ENCODE data around the gene ITGAE. TPM values are rescaled to one million over a fixed set of nuclear protein-coding genes. Genes with fewer than 3 reads are reported as not detected.

ITGAE gene
- total RNA-seq, 1 experiment from 2014 or later, result 30.6 TPM

DNA sequence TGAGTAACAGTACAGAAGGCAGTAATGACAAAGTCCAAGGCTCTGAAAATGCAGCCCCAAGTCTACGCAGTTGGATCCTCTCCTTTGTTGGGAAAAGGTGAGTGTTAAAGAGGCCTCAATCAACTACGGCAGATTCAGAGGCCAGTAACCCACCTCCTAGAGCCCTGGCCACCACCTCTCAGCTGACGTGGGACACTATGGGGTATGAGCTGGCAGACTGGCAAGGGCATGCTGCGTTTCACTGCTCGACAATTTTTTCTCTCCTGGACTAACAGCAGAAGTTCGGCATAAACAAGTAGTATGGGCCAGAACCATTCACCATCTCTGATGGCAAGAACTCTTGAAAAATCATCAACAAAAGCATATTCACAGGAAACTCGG lies 27.9 kb upstream of the ITGAE start:
- Histone ChIP-seq H3K4me3 (no peak overlapping the region), H3K27me3 (replicated peaks) (no peaks in the 10 kb centered on the region), H3K27ac (no peak overlapping the region), H3K36me3 (peaks cover 75% of the 10 kb centered on the region), H3K9me3 (replicated peaks) (no peaks in the 10 kb centered on the region), H3K4me1 (replicated peaks) (peaks cover 6% of the 10 kb centered on the region)
- no peak for DNase-seq (ENCODE audit: low read depth in 1 of 2, low spot score in 2 of 2)

DNA sequence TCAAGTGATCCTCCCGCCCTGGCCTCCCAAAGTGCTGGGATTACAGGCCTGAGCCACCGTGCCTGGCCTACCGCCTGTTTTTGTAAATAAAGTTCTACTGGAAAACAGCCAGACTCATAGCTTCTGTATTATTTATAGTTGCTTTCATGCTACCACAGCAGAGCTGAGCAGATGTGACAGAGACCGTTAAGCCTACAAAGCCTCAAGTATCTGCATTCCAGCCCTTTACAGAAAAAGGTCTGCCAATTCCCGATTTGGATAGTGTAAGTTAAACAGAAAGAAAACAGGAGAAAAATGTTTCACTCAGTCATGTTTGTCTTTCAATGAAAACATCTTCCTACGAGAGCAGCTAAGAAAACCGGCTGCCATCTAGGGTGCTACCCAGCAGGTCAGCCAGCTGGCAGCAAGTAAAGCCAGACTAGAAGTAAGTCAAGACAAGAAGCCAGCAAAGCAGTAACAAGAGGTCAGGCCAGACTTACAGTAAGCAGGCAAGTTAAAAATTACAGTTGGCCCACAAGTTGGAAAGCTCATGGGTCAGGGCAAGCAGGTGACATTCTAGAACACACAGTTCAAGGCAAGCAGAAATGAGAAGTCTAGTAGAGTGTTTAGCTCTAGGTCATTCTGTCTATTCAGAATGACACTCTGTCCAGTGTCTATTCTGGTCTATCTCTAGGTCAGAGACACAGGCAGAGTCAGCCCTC lies 27.3 kb upstream of the ITGAE start:
- Histone ChIP-seq H3K36me3 (peaks cover 73% of the 10 kb centered on the region), H3K27me3 (replicated peaks) (no peaks in the 10 kb centered on the region), H3K4me1 (replicated peaks) (peaks cover 6% of the 10 kb centered on the region), H3K9me3 (replicated peaks) (no peaks in the 10 kb centered on the region), H3K27ac (no peak overlapping the region), H3K4me3 (no peak overlapping the region)
- DNase-seq (ENCODE audit: low read depth in 1 of 2, low spot score in 2 of 2), result peak in 1 of 2 experiments; percentile 21

DNA sequence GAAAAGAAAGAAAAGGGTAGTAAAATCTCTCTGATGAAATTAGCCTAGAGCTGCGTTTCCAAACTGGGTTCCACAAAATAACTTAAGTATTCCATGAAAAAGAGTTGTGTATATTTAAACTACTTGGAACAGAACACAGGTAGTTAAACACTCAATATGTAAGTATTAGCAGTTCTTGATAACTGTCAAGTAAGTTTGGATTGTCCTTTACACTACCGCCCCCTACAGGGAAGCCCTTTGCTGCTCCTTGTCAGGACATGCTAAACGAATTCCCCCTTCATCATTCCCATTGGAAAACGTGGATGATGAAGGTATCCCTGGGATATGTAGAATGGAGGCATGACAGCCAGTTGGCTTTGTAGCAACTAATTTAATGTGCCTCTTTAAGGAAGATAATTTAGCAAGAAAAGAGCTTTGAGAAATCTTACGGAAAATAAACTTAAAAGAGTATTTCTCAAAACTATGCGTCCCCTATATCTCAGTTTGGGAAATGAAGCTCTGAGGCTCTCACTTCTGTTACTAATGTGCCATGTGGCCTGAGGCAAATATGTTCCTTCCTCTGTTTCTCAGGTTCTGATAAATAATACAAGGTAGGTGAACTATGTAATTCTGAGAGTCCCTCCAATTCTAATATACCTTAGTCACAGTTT lies 26.3 kb upstream of the ITGAE start:
- Histone ChIP-seq H3K4me1 (replicated peaks) (peaks cover 6% of the 10 kb centered on the region), H3K4me3 (no peak overlapping the region), H3K27me3 (replicated peaks) (no peaks in the 10 kb centered on the region), H3K36me3 (peaks cover 76% of the 10 kb centered on the region), H3K27ac (no peak overlapping the region), H3K9me3 (replicated peaks) (no peaks in the 10 kb centered on the region)
- DNase-seq (ENCODE audit: low read depth in 1 of 2, low spot score in 2 of 2), result no peak

DNA sequence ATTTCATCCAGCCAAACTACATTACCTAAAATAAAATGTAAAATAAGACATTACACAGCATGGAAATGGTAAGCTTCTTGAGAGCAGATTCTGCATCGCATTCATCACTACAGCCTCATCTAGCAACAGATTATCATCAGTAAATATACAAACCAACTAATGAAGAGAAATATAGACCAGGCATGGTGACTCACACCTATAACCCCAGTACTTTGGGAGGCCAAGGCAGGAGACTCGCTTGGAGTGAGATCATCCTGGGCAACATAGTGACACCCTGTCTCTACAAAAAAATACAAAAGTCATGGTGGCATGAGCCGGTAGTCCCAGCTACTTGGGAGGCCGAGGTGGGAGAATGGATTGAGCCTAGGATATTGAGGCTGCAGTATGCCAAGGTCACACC lies 25.2 kb upstream of the ITGAE start:
- Histone ChIP-seq H3K9me3 (replicated peaks) (no peaks in the 10 kb centered on the region), H3K36me3 (peaks cover 86% of the 10 kb centered on the region), H3K27me3 (replicated peaks) (no peaks in the 10 kb centered on the region), H3K27ac (no peak overlapping the region), H3K4me3 (no peak overlapping the region), H3K4me1 (replicated peaks) (peaks cover 6% of the 10 kb centered on the region)
- DNase-seq (ENCODE audit: low read depth in 1 of 2, low spot score in 2 of 2), result peak in 1 of 2 experiments; percentile 12

GRCh38 chr17:3821101-3821500 lies 20.1 kb upstream of the ITGAE start:
- peaks cover 4% of the 10 kb centered on the region; the same call in 1 of the 2 replicates for H3K4me1 ChIP-seq (replicated peaks)
- no peak overlapping the region for H3K4me3 ChIP-seq
- DNase-seq (ENCODE audit: low read depth in 1 of 2, low spot score in 2 of 2), result no peak
- no peak overlapping the region for H3K27ac ChIP-seq
- no peaks in the 10 kb centered on the region for H3K9me3 ChIP-seq (replicated peaks)
- H3K27me3 ChIP-seq (replicated peaks), result no peaks in the 10 kb centered on the region
- peaks cover 93% of the 10 kb centered on the region for H3K36me3 ChIP-seq

DNA sequence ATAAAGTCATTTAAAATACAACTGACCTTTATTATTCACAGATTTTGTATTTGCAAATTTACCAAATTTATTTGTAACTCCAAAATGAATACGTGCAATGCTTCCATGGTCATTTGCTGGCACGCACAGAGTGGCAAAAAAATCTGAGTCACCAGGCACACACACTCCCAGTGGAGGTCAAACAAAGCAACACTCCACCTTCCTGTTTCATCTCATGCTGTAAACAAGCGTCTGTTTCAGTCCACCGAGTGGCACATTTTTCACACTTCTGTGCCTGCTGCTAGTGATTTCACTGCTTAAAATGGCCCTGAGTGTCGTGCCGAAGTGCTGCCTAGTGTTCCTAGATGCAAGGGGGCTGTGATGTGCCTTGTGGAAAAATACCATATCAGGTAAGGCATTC lies 17.8 kb upstream of the ITGAE start:
- H3K9me3 ChIP-seq (replicated peaks), result no peaks in the 10 kb centered on the region
- peaks cover 94% of the 10 kb centered on the region for H3K36me3 ChIP-seq
- DNase-seq (ENCODE audit: low read depth in 1 of 2, low spot score in 2 of 2), result no peak
- no peak overlapping the region for H3K4me3 ChIP-seq
- H3K27me3 ChIP-seq (replicated peaks), result no peaks in the 10 kb centered on the region
- peaks cover 4% of the 10 kb centered on the region; the same call in 1 of the 2 replicates for H3K4me1 ChIP-seq (replicated peaks)
- H3K27ac ChIP-seq, result peak overlapping the region; percentile 25

DNA sequence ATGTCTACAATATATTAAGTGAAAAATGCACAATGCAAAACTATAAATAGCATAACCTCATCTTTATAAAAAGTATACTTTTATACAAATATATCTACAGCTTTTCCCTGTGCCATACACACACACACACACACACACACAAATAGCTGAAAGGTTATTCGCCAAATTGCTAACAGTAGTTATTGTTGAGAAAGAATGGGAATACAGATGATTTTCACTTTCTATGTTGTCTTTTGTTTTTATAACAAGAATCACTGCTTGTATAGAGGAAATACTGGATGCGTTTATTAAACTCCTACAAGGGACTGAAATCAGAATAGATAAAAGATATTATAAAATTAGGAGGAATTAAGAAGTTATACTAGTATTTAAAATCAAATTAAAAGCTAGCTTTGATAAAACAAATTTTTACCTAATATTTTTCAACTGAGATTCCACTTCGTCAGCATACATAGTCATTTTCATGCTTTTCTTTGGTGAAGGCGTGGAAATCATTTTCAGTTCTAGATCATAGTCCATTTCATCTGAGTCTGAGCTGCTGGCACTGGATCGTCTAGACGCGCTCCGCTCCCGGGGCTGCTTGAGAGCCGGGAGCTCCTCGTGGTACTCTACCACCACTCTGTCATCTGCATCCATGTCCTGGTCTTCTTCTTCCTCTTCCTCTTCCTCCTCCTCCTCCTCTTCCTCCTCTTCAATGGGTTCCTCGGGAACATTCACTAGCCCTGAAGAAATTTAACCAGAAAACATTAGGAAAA lies 17.0 kb upstream of the ITGAE start:
- no peak for DNase-seq (ENCODE audit: low read depth in 1 of 2, low spot score in 2 of 2)
- Histone ChIP-seq H3K4me1 (replicated peaks) (peaks cover 4% of the 10 kb centered on the region; the same call in 1 of the 2 replicates), H3K36me3 (peaks cover 95% of the 10 kb centered on the region), H3K9me3 (replicated peaks) (no peaks in the 10 kb centered on the region), H3K27me3 (replicated peaks) (no peaks in the 10 kb centered on the region), H3K4me3 (no peak overlapping the region), H3K27ac (no peak overlapping the region; the same call in 1 of the 2 replicates)

DNA sequence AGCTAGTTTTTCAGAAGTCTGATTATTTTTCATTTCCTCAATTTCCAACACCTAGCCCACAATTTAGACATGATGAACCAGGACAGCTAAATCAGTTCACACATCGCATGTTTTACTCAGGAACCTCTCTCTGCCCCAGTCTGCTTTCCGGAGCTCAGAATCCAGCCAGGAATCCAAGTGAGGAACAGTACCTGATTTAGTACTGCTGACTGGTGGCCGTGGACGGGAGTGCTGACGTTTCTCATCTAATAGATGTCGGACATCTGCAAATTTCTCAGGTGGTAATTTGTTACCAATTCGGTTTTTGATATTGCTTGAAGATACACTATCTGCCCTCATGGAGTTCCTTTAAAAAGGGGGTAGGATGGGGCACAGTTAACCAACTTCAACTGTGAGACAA lies 14.9 kb upstream of the ITGAE start:
- H3K27me3 ChIP-seq (replicated peaks), result no peaks in the 10 kb centered on the region
- no peaks in the 10 kb centered on the region for H3K9me3 ChIP-seq (replicated peaks)
- H3K4me1 ChIP-seq (replicated peaks), result peaks cover 4% of the 10 kb centered on the region; the same call in 1 of the 2 replicates
- H3K36me3 ChIP-seq, result peaks cover 81% of the 10 kb centered on the region
- no peak for DNase-seq (ENCODE audit: low read depth in 1 of 2, low spot score in 2 of 2)
- H3K27ac ChIP-seq, result no peak overlapping the region
- no peak overlapping the region for H3K4me3 ChIP-seq

GRCh38 chr17:3815122-3815521 lies 14.1 kb upstream of the ITGAE start:
- no peak for DNase-seq (ENCODE audit: low read depth in 1 of 2, low spot score in 2 of 2)
- Histone ChIP-seq H3K9me3 (replicated peaks) (no peaks in the 10 kb centered on the region), H3K36me3 (peaks cover 81% of the 10 kb centered on the region), H3K27ac (no peak overlapping the region), H3K4me1 (replicated peaks) (peaks cover 4% of the 10 kb centered on the region; the same call in 1 of the 2 replicates), H3K4me3 (no peak overlapping the region), H3K27me3 (replicated peaks) (no peaks in the 10 kb centered on the region)

- H3K27me3 ChIP-seq (replicated peaks), result no peaks in the 10 kb centered on the region
- no peak overlapping the region for H3K27ac ChIP-seq
- H3K4me3 ChIP-seq, result no peak overlapping the region
- H3K9me3 ChIP-seq (replicated peaks), result no peaks in the 10 kb centered on the region
- peaks cover 81% of the 10 kb centered on the region for H3K36me3 ChIP-seq
- H3K4me1 ChIP-seq (replicated peaks), result peaks cover 4% of the 10 kb centered on the region; the same call in 1 of the 2 replicates
- no peak for DNase-seq (ENCODE audit: low read depth in 1 of 2, low spot score in 2 of 2)
These were observed 13.4 kb upstream of the ITGAE start for GRCh38 chr17:3814361-3814760.

DNA sequence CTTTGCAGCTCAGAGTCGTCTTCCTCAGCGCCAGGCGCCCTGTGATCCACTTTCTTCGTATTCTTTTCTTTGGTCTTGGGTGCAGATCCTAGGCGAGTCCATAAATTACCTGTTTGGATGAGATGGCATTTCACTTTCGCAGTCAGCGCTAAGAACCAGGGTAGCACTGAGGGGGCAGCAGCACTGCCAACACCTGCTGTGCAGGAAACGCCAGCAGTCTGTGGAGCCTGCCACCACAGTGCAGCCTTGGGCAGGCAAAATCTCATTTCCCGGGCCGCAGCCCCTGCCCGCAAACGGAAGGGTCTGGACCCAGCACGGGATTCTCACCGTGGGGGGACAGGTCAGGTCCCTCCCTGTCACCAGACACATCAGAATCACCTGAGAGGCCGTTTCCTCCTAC lies 12.2 kb upstream of the ITGAE start:
- H3K36me3 ChIP-seq, result peaks cover 82% of the 10 kb centered on the region
- no peak for DNase-seq (ENCODE audit: low read depth in 1 of 2, low spot score in 2 of 2)
- H3K4me3 ChIP-seq, result no peak overlapping the region
- no peaks in the 10 kb centered on the region for H3K27me3 ChIP-seq (replicated peaks)
- no peaks in the 10 kb centered on the region for H3K9me3 ChIP-seq (replicated peaks)
- no peak overlapping the region for H3K27ac ChIP-seq
- no peaks in the 10 kb centered on the region for H3K4me1 ChIP-seq (replicated peaks)

GRCh38 chr17:3812771-3813170 lies 11.8 kb upstream of the ITGAE start:
- no peaks in the 10 kb centered on the region for H3K9me3 ChIP-seq (replicated peaks)
- H3K36me3 ChIP-seq, result peaks cover 81% of the 10 kb centered on the region
- H3K4me1 ChIP-seq (replicated peaks), result no peaks in the 10 kb centered on the region
- DNase-seq (ENCODE audit: low read depth in 1 of 2, low spot score in 2 of 2), result no peak
- H3K4me3 ChIP-seq, result no peak overlapping the region
- no peak overlapping the region for H3K27ac ChIP-seq
- H3K27me3 ChIP-seq (replicated peaks), result no peaks in the 10 kb centered on the region

- no peak for DNase-seq (ENCODE audit: low read depth in 1 of 2, low spot score in 2 of 2)
- Histone ChIP-seq H3K27ac (no peak overlapping the region), H3K4me1 (replicated peaks) (no peaks in the 10 kb centered on the region), H3K36me3 (peaks cover 80% of the 10 kb centered on the region), H3K4me3 (no peak overlapping the region), H3K27me3 (replicated peaks) (no peaks in the 10 kb centered on the region), H3K9me3 (replicated peaks) (no peaks in the 10 kb centered on the region)
These were observed 11.3 kb upstream of the ITGAE start for GRCh38 chr17:3812284-3812683.

DNA sequence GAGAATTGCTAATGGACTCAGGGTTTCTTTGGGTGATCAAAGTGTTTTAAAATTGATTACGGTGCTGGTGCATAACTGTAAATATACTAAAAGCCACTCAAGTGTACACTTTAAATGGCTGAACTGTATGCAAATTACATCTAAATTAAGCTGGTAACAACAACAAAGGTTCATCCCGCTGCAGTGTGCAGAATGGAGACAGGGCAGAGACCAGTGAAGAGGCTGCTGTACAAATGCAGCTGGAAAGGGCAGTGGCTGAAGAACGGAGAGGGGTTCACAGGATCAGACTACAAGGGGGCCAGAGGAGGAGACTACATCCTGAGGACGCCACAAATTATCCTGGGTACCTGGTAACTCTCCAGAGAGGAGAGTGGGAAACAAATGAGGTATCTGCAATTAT lies 9.0 kb upstream of the ITGAE start:
- Histone ChIP-seq H3K27me3 (replicated peaks) (no peaks in the 10 kb centered on the region), H3K36me3 (peaks cover 61% of the 10 kb centered on the region), H3K27ac (no peak overlapping the region), H3K4me3 (no peak overlapping the region), H3K9me3 (replicated peaks) (no peaks in the 10 kb centered on the region), H3K4me1 (replicated peaks) (no peaks in the 10 kb centered on the region)
- DNase-seq (ENCODE audit: low read depth in 1 of 2, low spot score in 2 of 2), result no peak
